ENCODE measurements around the gene GTF2E1. TPM values are rescaled to one million over a fixed set of nuclear protein-coding genes. Genes with fewer than 3 reads are reported as not detected.
"Not testable (repeated sequence)": the region's sequence is repeated elsewhere in the genome, so short reads cannot be mapped to it uniquely, and the experiment has no call there.

The GTF2E1 gene
- total RNA-seq, 2 donors from 2014 or later: 6.8 to 9.6 TPM

- Histone ChIP-seq H3K27ac (no peak overlapping the region), H3K4me3 (no peak overlapping the region), H3K36me3 (no peaks in the 10 kb centered on the region), H3K4me1 (peaks cover 0 to 12% of the 10 kb centered on the region in 2 donors), H3K9me3 (no peaks in the 10 kb centered on the region), H3K27me3 (no peaks in the 10 kb centered on the region)
- no peak for DNase-seq (ENCODE audit: low spot score)
- no peak for TF ChIP-seq CTCF (IDR thresholded peaks at IDR 0.05)
These were observed 28.3 kb downstream of the GTF2E1 start for GRCh38 chr3:120770891-120771290.

- DNase-seq (ENCODE audit: low spot score): no peak
- Histone ChIP-seq H3K27me3 (no peaks in the 10 kb centered on the region), H3K27ac (no peak overlapping the region), H3K36me3 (peaks cover 8% of the 10 kb centered on the region), H3K4me3 (no peak overlapping the region), H3K9me3 (no peaks in the 10 kb centered on the region), H3K4me1 (peaks cover 0 to 5% of the 10 kb centered on the region in 2 donors)
- TF ChIP-seq CTCF (IDR thresholded peaks at IDR 0.05): no peak
These were observed 29.5 kb downstream of the GTF2E1 start for GRCh38 chr3:120772081-120772480.

- H3K9me3 ChIP-seq: no peaks in the 10 kb centered on the region
- no peaks in the 10 kb centered on the region for H3K4me1 ChIP-seq
- no peaks in the 10 kb centered on the region for H3K27me3 ChIP-seq
- no peak for DNase-seq (ENCODE audit: low spot score)
- H3K36me3 ChIP-seq: peaks cover 13% of the 10 kb centered on the region
- H3K4me3 ChIP-seq: no peak overlapping the region
- TF ChIP-seq CTCF (IDR thresholded peaks at IDR 0.05): no peak
- H3K27ac ChIP-seq: no peak overlapping the region
These were observed 31.4 kb downstream of the GTF2E1 start for GRCh38 chr3:120773932-120774331.

- TF ChIP-seq CTCF (IDR thresholded peaks at IDR 0.05): no peak
- Histone ChIP-seq H3K4me3 (no peak overlapping the region), H3K9me3 (no peaks in the 10 kb centered on the region), H3K27me3 (no peaks in the 10 kb centered on the region), H3K36me3 (peaks cover 13% of the 10 kb centered on the region), H3K27ac (no peak overlapping the region), H3K4me1 (no peaks in the 10 kb centered on the region)
- no peak for DNase-seq (ENCODE audit: low spot score)
These were observed 32.9 kb downstream of the GTF2E1 start for GRCh38 chr3:120775411-120775810.

GRCh38 chr3:120778776-120779175 is 36.2 kb downstream of the GTF2E1 start:
- Histone ChIP-seq H3K4me3 (no peak overlapping the region), H3K9me3 (no peaks in the 10 kb centered on the region), H3K4me1 (no peaks in the 10 kb centered on the region), H3K27me3 (no peaks in the 10 kb centered on the region), H3K36me3 (peaks cover 20% of the 10 kb centered on the region), H3K27ac (no peak overlapping the region)
- DNase-seq (ENCODE audit: low spot score): no peak
- TF ChIP-seq CTCF (IDR thresholded peaks at IDR 0.05): no peak

- no peak overlapping the region for H3K27ac ChIP-seq
- TF ChIP-seq CTCF (IDR thresholded peaks at IDR 0.05): no peak
- no peaks in the 10 kb centered on the region for H3K27me3 ChIP-seq
- peaks cover 20% of the 10 kb centered on the region for H3K36me3 ChIP-seq
- H3K4me3 ChIP-seq: no peak overlapping the region
- no peaks in the 10 kb centered on the region for H3K4me1 ChIP-seq
- no peaks in the 10 kb centered on the region for H3K9me3 ChIP-seq
- no peak for DNase-seq (ENCODE audit: low spot score)
These were observed 38.4 kb downstream of the GTF2E1 start for GRCh38 chr3:120780977-120781376.

- not testable (repeated sequence) for H3K4me3 ChIP-seq; H3K27me3 ChIP-seq; H3K36me3 ChIP-seq; H3K27ac ChIP-seq; H3K4me1 ChIP-seq; H3K9me3 ChIP-seq; DNase-seq (ENCODE audit: low spot score)
These were observed 43.3 kb downstream of the GTF2E1 start for GRCh38 chr3:120785832-120786231.

Data from right atrium auricular region (tissue), 2 donors.